GM21786 (cell line): ENCODE results near the gene SPOP.

Experiments used
- ATAC-seq: cut with Tn5 transposase; IDR thresholded peaks from one replicate; pipeline ENCODE4 v1.9.1; 2021; ENCODE audit not compliant: unreplicated experiment

Gene SPOP

DNA sequence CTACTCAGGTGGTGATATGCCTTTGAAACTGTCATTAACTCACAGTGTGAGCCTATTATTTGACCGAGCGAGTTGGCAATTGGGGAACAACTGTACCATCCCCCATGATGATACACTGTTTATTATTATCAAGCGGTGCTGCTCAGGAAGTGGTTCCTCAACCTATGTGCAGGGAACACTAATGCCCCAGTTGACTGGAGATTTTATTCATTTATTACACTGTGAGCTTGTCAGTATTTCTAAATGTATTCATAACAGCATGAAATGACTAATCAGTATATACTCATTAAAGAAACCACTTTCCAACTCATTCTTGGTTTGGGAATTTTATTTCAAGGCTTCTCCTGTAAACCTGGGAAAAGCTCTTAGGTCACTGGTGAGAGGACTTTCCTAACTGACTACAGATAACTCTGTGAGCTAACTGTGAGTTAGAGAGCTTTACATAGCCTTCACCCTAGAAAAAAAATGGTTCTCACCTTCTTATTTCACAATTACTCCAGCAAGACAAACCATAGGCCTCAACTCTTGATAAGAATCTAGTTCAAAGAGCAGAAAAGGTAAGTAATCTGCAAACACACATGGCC is 59.8 kb downstream of the SPOP start:
- ATAC-seq: no peak

DNA sequence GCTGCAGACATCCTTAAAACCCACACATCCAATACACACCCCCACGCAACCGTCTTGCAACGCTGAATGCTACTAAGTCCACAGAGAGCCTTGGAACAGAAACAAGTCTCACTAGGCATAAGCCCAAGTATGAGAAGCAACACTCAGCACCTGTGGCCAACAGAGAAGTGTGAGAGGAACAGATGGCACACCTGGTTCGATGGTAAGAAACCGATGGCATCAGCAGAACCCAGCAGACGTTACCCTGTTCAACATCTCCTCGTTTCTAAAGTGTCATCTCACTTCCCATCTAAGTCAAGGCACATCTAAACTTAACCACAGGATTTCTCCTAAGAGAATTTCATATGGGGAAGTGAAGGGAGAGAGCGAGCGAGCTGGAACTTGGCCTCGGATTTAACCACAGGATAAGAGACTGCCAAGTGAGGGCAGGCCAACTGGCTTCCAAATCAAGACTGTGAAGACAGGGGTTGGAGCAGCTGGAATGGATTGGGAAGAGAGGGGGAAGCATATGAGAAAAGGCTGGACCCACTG is 61.2 kb downstream of the SPOP start:
- ATAC-seq: no peak

DNA sequence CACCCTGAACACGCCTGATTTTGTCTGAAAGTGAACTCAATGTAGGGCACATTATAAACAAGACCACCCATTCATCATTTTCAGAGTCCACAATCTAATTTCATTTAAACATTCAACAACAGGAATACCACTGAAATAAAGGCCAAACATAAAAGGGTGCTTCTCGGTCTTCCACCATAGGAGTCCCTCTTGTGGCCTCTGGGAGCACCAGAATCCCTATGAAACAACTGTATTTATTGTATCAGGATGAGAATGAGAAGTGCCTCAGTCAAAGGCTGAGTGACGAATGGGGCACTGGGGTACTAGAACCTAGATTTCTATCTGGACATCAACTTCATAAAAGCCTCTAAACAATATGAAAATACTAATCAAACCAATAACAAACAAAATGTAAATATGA is 61.8 kb downstream of the SPOP start:
- no peak for ATAC-seq

DNA sequence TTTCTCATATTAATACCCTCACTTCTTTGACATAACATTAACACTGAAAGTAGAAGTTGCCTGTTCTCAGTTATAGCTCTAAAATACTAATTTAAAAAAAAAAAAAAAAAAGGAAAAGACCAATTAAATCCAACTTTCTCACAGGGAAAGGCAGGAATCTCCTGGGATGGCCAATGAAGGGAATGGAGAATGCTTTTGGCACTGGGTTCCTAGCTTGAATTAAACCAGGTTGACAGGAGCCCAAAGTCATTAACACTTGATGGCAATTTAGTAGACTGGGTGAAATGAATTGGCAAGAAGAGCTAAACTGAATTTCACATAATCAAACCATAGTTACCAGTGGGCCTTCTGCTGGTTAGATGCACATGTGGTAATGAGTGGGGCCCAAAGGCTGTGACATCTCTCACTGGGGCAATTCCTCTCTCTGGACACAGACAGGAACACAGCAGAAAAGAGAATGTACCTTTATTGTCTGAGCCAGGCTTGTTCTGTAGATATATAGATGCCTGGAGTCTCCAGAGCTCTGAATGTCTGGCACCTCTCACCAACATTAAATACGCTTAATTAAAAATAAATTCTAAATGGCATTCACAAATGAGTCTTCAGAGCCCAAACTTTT is 64.6 kb downstream of the SPOP start:
- ATAC-seq: no peak

DNA sequence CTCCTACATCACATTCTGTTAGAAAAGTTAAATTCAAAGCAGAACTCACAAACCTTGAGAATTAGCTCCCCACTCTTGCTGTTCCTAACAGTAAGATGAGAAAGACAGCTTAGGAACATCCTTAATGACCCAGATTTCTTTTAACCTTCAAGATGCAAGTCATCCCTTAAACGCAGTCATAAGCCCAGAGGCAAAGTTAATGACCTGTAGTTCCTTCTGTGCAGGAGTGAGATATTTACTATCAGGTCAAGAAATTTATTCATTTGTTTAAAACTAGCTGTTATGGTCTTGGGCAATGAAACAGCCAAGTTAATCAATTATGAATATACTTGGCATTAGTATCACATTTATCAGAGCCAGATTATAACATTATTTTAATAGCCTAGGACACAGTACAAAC is 65.2 kb downstream of the SPOP start:
- ATAC-seq: no peak

DNA sequence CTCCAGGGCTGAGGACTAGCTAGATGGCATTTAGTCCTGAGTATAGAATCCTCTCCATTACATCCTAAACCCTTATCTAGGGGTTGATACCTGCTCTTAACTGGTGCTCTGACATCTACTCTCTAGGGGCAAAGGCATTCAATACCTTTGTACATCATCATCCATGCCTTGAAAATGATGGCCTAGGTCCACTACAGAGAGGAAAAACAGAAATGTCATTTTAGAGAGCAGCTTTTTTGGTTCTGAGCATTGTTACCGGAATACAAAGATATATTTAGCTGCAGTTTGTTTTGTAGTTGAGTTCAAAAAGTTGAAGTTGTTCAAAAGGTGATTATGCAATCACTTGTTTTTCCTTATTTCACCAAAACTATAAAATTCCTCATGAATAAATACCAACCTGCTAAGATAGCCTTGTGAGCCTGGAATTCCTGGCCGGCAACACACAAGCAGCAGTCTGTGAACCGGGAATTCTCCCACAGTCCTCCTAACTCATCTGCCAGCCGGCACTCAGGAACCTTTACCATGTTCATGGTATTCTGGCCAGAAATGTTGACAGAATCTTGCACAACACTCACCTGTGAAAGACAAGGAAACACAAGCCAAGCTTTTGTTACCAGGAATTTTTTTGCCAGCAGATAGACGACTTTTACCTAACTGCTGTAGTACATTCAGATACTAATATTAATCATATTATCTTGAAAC is 66.9 kb downstream of the SPOP start:
- no peak for ATAC-seq

DNA sequence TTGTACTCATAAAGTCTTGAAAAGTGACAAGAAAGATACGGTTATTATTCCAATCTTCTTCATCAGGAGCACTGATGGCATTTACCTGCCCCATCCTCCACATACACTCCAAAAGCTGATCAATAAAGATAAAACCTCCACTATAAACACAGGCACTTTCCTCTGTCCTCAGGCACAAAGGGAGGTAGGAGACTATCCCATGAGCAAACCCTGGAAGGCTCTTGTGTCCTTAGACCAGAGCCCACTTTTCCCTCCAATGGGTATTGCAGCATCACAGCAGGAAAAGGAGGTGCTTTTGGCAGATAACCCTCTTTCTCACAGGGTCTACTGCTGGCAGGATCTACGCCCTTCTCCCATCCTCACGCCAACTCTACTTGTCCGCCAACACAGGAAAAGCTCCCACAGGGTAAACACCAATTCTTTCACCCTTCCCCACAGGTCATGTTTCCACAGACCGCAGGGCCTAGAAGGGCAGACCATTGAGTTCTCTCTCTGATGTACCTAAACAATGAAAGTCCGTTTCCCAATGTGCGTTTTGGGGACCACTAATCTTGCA is 73.5 kb downstream of the SPOP start:
- no peak for ATAC-seq

DNA sequence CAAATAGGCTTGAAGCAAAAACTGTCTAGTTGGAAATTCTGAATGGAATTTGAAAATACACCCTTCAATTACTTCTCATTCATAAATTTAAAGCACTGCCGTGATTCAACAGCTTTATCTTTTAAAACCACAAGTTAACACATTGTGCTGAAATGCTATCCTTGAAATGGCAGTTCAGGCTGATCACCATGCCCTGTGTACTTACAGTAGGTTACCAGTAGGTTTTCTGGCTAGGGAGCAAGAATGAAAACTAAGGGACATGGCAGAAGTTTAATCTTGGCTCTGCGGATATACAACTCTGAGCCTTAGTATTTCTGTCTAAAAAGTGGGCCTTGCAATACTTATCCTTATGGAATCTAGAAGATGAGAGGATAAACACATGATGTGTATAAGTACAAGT is 74.2 kb downstream of the SPOP start:
- no peak for ATAC-seq

DNA sequence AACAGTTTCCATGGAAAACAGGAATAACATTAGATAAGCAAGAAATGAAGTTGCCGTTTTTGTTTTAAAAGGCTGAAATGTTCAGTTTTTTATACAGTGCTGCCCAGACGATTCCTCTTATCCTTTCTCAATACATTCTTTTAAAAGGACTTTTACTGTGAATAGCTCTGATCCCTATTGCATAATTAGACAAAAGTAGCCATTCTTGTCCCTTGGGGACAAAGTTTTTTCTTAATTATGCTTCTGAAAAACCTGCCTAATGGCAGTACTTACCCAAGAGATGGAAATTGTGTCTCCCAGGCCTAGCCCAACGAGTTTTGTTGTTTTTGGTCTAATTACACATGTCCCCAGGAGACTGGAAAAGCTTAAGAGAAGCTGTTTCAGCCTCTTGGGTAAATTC is 74.7 kb downstream of the SPOP start:
- ATAC-seq: no peak

DNA sequence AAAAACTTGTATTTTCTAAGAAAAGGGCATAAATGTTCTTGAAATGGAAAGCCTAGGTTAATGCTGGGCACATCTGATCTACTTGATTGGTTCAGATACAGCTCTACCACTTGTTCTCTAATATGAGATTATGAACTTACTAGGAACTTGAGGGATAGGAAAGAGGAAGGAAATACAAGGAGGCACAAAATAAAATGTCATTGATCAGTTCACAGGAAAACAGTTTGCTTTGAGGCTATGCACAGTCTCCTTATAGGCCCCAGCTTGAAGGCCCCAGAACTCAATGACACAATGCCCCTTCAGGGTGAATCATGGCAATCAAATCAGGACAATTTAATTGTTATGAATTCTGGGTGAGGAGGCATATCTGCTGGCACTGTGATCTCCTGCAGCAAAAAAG is 75.1 kb downstream of the SPOP start:
- no peak for ATAC-seq

DNA sequence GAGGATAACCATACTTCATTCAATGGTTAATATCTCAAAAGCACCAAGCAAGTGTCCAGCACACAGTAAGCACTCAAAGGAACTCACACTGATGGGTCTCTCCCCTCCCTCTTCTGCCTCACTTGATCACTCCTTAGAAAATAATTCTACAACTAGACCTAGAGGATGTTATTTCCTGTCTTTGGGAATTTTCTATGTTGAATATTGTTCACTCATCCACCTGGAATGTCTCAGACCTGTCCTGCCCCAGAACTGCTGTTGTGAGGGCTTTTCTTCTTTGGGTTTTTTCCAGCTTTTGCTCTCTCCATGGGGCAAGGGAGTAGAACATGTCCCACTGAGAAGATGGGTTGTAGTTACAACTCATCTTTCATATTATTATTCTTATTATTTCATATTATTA is 76.9 kb downstream of the SPOP start:
- no peak for ATAC-seq

DNA sequence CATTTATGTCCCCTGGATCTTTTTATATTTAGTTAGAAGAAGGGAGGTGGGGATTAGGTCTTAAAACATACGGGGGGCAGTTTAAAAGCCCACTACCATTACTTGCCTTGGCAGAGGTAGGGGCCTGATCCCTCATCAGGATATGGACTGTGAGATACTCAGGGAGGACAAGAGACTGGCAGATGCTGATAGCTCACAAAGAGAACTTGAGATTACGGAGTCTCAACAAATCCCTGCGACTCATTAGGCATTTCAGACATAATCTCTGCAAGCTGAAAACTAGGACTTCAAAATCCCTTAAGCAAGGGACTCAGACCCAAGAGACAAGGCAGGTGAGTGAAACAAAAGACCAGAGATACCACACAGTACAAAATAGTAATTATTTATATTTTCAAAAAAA is 79.0 kb downstream of the SPOP start:
- ATAC-seq: no peak

DNA sequence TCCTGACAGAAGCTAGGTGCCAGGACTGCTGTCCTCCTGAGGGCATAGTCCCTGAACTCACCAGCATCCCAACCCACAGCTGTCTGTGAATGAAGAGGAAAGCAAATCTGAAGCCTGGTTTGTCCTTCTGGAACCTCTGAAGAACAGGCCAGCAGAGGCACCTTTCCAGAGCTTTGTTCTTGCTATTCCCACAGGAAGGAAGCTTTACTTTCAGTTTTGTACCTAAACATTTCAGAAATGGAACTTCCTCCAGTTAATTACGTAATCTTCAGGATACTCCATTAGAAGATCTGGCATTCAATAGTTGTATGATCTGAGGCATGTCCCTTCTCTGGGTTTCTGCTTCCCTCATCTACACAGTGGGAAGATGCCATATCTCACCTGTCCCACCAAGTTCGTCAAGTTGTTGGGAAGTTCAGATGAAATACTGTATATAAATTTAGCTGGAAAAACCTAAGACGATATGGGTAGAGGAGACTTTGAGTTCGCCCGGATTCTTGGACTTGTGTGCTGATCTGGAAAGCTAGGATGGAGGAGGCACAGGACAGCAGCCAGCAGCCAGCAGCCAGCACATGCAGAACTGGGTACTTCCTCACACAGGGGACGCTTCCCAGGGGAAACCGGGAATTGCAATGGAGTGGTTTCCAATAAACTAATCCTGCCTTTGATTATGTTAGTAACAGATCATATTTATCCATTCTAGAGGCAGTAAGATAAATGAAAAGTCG is 79.8 kb downstream of the SPOP start:
- no peak for ATAC-seq

DNA sequence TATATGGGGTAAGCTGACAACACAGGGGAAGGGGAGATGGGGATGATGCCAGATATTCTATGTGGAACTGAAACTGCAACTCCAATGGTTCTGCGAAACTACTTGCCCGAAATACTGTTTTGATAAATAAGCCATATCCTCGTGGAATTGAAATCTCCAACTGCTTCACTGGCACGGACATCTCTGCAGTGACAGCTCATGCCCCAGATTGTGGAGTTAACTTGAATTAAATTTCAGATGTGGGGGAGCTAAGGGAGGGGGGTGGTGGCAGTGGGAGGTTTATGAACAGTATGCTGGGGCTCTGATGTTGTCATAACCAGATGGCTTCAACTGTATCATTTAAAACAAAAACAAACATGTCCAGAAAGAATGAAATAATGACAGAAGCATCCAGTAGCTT is 80.5 kb downstream of the SPOP start:
- no peak for ATAC-seq

DNA sequence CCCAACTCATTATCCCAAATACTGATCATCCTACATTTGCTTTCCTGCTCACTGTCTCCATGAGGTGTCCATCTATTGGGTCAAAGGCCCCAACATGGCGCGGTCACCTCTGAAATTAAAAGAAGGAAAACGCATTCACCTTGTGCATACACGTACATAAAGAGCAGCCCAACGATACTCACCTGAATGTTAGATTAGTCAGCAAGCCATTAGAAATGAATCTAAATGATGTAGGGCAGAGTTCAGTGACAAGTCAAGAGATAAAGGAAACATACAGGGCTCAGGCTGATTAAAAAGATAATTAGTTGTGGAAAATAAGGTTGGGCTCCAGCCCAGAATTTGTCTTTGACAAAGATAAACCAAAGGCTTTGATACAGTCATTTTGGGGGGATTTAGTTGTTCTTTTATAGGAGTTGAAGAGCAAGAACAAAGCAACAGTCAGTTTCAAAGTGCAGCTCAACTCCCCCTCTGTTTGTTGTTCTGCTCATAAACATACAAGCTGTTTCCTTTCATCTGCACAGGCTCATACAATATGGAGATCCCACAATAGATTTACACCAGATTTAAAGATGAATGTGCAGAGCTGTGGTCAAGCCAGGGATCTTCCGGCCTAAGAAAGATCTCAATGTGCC is 81.2 kb downstream of the SPOP start:
- no peak for ATAC-seq

DNA sequence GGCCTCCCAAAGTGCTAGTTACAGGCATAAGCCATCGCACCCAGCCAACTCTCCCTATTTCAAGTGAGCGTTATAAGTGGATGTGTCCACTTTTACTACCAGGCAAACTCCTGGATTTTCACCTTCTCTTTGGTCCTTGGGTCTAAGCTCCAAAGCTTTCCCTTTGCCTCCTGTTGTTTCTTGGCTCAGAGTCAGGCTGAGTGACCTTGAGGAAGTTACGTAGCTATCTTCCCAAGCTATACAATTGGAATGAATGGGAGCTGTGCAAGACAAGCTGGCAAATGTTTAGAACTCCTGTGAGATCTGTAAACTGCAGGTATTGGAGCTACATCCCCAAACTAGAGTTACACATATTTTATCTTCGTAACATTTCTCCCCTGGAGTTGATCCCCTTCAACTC is 81.9 kb downstream of the SPOP start:
- no peak for ATAC-seq

DNA sequence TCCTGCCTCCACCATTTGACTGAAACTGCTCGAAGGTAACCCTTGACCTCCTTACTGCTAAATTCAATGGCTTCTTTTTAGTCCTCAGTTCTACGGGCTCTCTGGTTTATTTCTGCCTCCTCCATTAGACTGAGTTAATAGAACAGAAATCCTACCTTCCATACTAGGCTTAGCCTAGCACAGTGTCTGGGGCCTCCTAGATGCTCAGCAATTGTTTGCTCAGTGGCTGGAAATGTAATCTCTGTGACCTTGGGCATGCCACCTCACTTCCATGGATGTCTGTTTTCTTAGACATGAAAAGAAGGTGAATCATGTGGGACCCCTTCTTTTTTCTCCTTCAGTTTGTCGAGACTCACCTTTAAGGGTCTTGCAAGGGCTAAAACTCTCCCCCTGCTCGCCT is 82.6 kb downstream of the SPOP start:
- ATAC-seq: no peak

DNA sequence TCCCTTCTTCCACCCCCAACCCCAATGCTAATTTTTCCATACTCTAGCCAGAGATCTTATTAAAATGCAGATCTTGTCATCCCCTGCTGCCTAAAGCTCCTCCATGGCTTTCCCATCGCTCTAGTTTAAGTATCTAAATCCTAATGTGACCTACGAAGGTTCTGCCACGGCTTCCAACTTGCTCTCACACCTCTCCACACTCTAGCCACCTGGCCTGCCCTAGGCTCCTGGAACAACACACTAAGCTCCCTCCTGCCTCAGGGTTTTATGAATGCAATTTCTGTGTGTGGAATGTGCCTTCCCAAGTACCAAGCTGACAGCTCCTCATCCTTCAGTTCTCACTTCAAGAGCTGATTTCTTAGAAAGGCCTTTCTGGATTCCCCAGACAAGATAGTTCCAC is 85.6 kb downstream of the SPOP start:
- no peak for ATAC-seq

DNA sequence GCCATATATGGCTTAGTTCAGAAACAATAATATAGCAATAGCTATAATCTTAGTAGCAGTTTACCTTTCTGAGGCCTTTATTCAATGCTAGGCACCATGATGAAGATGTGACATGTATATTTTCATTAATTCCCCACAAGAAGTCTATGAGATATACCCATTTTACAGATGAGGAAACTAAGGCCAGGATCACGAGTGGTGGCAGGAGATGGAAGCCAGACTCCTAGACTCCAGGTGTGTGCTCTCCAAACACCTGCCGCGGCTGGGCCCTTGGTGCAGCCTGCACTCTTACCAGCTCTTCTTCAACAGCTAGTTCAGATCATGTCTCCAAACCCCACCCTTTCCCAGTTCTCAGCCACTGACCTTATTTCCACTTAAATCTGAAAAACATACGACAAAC is 87.0 kb downstream of the SPOP start:
- ATAC-seq: no peak

DNA sequence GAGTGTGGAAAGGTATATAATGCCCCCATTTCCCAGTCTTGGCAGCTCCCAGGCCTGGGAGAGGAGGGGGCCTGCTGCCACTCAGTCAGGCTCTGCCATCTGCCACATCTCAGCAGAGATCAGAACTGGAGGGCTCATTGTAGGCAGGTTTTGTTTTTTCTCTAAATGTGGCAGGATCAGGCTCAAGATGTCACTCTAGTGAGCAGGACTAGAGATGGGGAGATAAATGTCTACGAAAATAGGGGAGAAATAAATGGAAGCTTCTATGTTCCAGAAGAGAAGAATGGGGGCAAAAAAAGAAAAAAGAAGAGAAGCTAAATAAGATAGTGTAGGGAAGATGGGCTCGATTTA is 88.3 kb downstream of the SPOP start:
- no peak for ATAC-seq
